KMS-11 (cell line): ENCODE data around the gene ROPN1B.
"Not testable (repeated sequence)": the region's sequence is repeated elsewhere in the genome, so short reads cannot be mapped to it uniquely, and the experiment has no call there.

Experiments used
- H2AFZ ChIP-seq: fragments of 200-600 bp; sonication (generic); 2 replicates; pipeline ENCODE4 v1.6.1; 2016; ENCODE audit warnings: antibody characterized with exemption, mixed run types, low read depth
- H3K27ac ChIP-seq: fragments of 200-600 bp; sonication (generic); 2 replicates; pipeline ENCODE4 v1.6.1; 2016; ENCODE audit warnings: mild to moderate bottlenecking, mixed run types
- H3K27me3 ChIP-seq: fragments of 200-600 bp; sonication (generic); 2 replicates; pipeline ENCODE4 v1.6.1; 2017; ENCODE audit warnings: mild to moderate bottlenecking, low read depth, mixed run types, moderate library complexity; ENCODE audit not compliant: insufficient read depth
- H3K36me3 ChIP-seq: fragments of 200-600 bp; sonication (generic); 2 replicates; pipeline ENCODE4 v1.6.1; 2017; ENCODE audit warnings: mild to moderate bottlenecking, mixed run types; ENCODE audit not compliant: insufficient read depth
- H3K4me1 ChIP-seq: fragments of 200-600 bp; sonication (generic); 2 replicates; pipeline ENCODE4 v1.6.1; 2016; ENCODE audit warnings: mild to moderate bottlenecking, low read depth, mixed run types; ENCODE audit not compliant: poor library complexity, severe bottlenecking
- H3K4me2 ChIP-seq: fragments of 200-600 bp; sonication (generic); 2 replicates; pipeline ENCODE4 v1.7.0; 2016; ENCODE audit warnings: mild to moderate bottlenecking, mixed run types
- H3K4me3 ChIP-seq: fragments of 200-600 bp; sonication (generic); IDR thresholded peaks from 2 replicates; pipeline ENCODE4 v1.6.1; 2017; ENCODE audit warnings: low read depth, low read length, mixed read lengths; ENCODE audit not compliant: insufficient read depth
- H3K79me2 ChIP-seq: fragments of 200-600 bp; sonication (generic); 2 replicates; pipeline ENCODE4 v1.6.1; 2016; ENCODE audit warnings: low read depth, mixed run types; ENCODE audit not compliant: insufficient read depth
- H3K9ac ChIP-seq: fragments of 200-600 bp; sonication (generic); 2 replicates; pipeline ENCODE4 v1.6.1; 2016; ENCODE audit warnings: mild to moderate bottlenecking, mixed run types
- H4K20me1 ChIP-seq: fragments of 200-600 bp; sonication (generic); 2 replicates; pipeline ENCODE4 v1.6.1; 2016; ENCODE audit warnings: mild to moderate bottlenecking, mixed run types; ENCODE audit not compliant: insufficient read depth
- TF ChIP-seq, protein P1 (sequence below): fragments of 200-600 bp; sonication (generic); conservative IDR thresholded peaks from 2 replicates; pipeline ENCODE4 v1.6.1; 2017; ENCODE audit warnings: low read depth, mild to moderate bottlenecking, antibody characterized with exemption, low read length, moderate library complexity, mixed read lengths

ROPN1B gene

DNA sequence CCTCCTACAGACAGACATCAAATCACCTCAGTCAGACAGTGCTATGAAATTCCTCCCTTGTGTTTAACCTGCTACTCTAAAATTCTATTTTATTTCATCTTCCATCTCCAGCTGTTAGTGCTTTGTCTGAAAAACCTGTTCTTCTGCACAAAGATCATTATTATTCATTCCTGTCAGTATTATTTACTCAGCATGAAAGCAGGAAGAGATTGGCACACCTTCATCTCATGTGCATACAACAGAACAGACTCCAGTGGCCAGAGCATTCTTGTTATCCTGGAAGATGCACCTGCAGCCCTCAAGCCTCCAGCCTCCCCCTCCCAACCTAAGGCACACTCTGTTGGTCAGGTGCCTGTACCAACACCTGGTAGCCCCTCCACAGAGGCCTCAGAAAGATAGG is 1.8 kb upstream of the ROPN1B start:
- H3K4me1 ChIP-seq: peaks cover 1% of the 10 kb centered on the region

DNA sequence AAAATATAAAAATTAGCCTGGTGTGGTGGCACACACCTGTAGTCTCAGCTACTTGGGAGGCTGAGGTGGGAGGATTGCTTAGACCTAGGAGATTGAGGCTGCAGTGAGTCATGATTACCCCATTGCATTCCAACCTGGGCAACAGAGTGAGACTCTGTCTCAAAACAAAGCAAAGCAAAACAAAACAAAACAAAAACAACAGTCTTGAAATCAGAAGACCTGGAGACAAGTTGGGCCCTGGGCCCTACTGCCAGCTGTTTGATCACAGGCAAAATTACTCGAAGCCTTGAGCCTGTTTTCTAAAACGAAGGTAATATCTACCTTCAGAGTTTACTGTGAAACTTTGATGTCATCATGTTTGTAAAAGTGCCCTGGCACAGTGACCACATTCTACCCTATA is 857 bp upstream of the ROPN1B start:
- H2AFZ ChIP-seq, H3K4me3 ChIP-seq, H3K27ac ChIP-seq, H3K4me1 ChIP-seq, H3K79me2 ChIP-seq, H3K27me3 ChIP-seq, H3K36me3 ChIP-seq, H3K9ac ChIP-seq, H3K4me2 ChIP-seq, H4K20me1 ChIP-seq: not testable (repeated sequence)

More for the DNA sequence above, 1.8 kb upstream of the ROPN1B start:
- Histone ChIP-seq H4K20me1 (no peaks in the 10 kb centered on the region), H3K4me3 (no peak overlapping the region), H3K79me2 (no peaks in the 10 kb centered on the region), H3K36me3 (no peaks in the 10 kb centered on the region), H3K27ac (no peak overlapping the region), H2AFZ (no peak overlapping the region), H3K9ac (no peak overlapping the region), H3K27me3 (peaks cover 4% of the 10 kb centered on the region; the same call in 1 of the 2 replicates), H3K4me2 (no peak overlapping the region)
- TF ChIP-seq, protein P1, sequence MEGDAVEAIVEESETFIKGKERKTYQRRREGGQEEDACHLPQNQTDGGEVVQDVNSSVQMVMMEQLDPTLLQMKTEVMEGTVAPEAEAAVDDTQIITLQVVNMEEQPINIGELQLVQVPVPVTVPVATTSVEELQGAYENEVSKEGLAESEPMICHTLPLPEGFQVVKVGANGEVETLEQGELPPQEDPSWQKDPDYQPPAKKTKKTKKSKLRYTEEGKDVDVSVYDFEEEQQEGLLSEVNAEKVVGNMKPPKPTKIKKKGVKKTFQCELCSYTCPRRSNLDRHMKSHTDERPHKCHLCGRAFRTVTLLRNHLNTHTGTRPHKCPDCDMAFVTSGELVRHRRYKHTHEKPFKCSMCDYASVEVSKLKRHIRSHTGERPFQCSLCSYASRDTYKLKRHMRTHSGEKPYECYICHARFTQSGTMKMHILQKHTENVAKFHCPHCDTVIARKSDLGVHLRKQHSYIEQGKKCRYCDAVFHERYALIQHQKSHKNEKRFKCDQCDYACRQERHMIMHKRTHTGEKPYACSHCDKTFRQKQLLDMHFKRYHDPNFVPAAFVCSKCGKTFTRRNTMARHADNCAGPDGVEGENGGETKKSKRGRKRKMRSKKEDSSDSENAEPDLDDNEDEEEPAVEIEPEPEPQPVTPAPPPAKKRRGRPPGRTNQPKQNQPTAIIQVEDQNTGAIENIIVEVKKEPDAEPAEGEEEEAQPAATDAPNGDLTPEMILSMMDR: no peak

DNA sequence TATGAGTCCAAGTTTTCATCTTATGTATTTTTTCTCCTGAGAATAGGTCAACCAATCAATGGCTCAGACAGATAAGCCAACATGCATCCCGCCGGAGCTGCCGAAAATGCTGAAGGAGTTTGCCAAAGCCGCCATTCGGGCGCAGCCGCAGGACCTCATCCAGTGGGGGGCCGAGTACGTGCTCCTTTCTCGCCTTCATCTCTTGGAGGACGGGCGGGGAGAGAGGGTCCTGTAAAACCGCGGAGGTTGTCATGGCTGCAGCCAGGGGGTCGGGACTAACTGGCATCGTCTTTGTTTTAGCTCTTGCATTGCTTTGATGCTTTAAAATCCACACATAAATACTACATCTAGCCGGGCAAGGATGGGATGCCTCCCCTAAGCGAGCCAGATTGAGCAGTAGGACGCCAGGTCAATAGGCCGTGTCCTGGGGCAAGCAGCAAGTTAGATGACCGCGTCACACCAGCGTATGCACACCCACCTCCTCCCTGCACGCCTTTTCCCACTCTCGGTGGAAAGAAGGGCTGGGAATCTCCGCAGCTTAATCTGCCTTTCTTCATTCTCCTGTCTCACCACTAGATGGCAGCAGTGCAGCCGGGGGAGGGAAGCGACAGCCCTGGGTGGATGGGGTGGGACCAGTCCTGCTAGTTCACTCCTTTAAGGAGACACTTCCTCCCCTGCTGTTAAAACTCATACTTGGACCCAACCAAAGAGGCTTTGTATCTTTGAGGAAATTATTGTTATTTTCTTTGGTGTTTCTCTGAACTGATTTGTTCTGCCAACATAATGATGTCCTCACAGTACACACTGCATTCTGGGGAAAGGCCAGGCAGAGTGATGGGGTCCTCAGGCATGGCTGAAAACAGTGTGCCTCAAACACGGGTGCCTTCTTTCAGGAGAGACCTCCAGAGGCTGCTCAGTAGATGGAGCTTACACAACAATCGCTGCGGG is 3.3 kb downstream of the ROPN1B start:
- not testable (repeated sequence) for H3K4me1 ChIP-seq, H3K4me3 ChIP-seq, H2AFZ ChIP-seq, H4K20me1 ChIP-seq, H3K9ac ChIP-seq, H3K27ac ChIP-seq, H3K79me2 ChIP-seq, H3K36me3 ChIP-seq, H3K4me2 ChIP-seq, H3K27me3 ChIP-seq
- TF ChIP-seq, protein P1: peak; percentile 87

DNA sequence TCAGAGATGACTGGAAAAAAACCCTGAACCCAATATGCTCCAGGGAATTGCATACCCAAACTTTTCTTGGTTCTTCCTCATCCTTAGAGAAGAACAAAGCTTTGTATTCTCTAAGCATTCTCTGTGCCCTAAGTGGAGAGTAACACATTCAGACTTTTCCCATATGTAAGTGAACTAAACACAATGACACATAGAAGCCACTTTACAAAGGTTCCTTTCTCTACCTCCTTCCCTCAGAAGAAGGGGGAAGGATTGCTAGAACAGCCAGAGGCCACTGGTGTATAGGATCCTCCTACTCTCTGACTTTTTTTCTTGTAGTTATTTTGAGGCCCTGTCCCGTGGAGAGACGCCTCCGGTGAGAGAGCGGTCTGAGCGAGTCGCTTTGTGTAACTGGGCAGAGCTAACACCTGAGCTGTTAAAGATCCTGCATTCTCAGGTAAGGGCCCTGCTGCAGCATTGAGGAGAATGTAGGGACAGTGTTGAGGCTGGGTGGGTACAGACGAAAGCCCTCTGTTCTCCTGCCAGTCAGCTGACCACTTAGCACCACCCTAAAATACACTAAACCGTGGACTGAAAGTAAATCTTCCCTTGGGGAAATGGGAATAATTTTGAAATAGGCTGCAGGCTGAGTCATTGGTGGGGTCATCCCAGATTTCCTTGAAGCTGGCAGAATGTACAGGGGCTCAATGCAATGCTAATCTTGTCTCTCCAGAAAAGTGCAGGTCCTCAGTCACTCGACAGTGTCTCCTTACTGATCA is 6.4 kb downstream of the ROPN1B start:
- H3K27ac ChIP-seq, H3K36me3 ChIP-seq, H3K79me2 ChIP-seq, H2AFZ ChIP-seq, H3K27me3 ChIP-seq, H3K9ac ChIP-seq, H3K4me2 ChIP-seq, H3K4me1 ChIP-seq, H3K4me3 ChIP-seq, H4K20me1 ChIP-seq: not testable (repeated sequence)

DNA sequence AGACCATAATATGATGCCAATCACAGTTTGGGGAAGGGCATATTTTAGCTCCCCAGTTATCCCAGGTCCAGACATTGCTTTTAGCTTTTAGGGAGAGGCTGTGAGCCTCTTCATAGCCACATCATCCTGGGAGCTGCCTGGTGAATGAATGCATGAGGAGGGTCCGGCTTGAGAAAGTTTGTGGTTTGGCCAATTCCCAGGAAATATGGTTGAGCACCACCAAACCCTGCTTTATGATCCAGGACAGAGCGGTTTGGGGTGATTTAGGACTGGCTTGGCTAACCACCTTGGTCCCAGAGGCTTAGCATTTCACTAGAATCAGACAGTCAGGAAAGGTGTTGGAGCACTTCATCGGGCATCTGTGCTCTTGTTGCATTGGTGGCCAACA is 7.0 kb downstream of the ROPN1B start:
- H3K9ac ChIP-seq, H3K4me3 ChIP-seq, H3K4me1 ChIP-seq, H3K4me2 ChIP-seq, H3K36me3 ChIP-seq, H3K27ac ChIP-seq, H2AFZ ChIP-seq, H4K20me1 ChIP-seq, H3K79me2 ChIP-seq, H3K27me3 ChIP-seq: not testable (repeated sequence)

DNA sequence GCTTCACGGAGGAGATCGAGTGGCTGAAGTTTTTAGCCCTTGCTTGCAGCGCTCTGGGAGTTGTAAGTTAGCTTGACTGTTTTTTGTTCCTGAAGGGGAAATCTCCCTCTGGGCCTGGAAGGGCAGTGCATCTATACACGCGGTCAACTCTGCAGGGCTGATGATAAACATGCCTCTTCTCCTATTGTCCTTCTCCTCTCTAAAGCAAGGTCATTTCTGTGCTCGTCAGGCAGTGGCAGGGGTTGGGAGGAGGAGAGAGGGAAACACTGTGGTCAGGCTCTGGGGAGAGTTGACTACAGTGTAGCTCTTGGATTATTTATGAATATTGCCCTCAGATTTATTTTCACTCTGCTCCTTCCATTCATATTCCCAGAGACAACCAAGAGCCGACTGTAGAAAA is 8.1 kb downstream of the ROPN1B start:
- H4K20me1 ChIP-seq, H3K4me3 ChIP-seq, H3K36me3 ChIP-seq: not testable (repeated sequence)

DNA sequence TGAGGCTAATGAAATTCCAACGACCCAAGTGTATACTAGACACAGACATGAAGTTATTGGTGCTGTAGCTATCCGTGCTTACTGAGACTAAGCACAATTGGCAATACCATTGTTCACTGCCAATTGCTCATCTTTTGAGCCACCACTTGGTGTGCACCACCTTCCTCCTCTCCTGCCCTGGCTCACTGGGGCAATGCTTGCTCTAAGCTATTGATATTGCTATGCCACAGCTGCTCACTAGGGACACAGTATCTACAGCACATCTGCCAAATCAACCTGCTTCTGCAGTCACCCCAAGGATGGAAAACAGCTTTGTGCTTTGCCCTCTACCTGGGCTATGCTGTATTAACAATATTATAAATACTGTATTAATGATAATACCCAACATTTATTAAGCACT is 16.0 kb downstream of the ROPN1B start:
- H4K20me1 ChIP-seq, H3K27ac ChIP-seq, H3K4me2 ChIP-seq, H3K4me3 ChIP-seq, H2AFZ ChIP-seq, H3K9ac ChIP-seq, H3K79me2 ChIP-seq, H3K27me3 ChIP-seq, H3K36me3 ChIP-seq: not testable (repeated sequence)
- peaks cover 24% of the 10 kb centered on the region for H3K4me1 ChIP-seq

More for the DNA sequence above, 8.1 kb downstream of the ROPN1B start:
- not testable (repeated sequence) for H2AFZ ChIP-seq, H3K4me1 ChIP-seq, H3K9ac ChIP-seq, H3K4me2 ChIP-seq, H3K79me2 ChIP-seq, H3K27me3 ChIP-seq, H3K27ac ChIP-seq
